Stimulated activated CD4-positive, alpha-beta T cell treated with anti-CD3 and anti-CD28 coated beads, Interleukin-15, amount 100 ng/mL, for 48 hours (primary cell): ENCODE measurements around the gene DALRD3.
A peak's percentile ranks its signal among the peaks of the same experiment; 100 is the strongest.

Source experiments
- DNase-seq, 2 donors: peaks; one replicate each; pipeline ENCODE4 v3.0.0-alpha.2; 2020; ENCODE audit warnings: low read depth in 2 of 2

The DALRD3 gene

DNA sequence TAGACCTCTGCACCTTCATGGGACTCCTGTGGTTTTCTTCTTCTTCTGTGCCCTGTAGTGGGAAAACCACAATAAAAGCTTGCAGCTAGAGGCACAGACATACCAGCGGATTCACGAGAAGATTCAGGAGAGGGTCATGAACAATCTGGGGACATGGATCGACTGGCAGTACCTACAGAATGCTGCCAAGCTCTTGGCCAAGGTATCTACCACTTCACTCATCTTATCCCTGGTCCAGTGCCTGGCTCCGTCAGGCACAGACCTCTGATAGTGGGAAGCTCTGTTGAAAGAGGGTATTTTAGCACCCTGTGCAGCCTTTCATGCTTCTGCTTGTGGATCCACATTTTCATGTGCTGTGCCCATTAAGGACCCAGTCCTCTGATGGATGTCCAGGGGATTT lies 38.1 kb downstream of the DALRD3 start:
- DNase-seq = no peak

- no peak for DNase-seq
These were observed 38.9 kb downstream of the DALRD3 start for GRCh38 chr3:48979451-48979850.

DNA sequence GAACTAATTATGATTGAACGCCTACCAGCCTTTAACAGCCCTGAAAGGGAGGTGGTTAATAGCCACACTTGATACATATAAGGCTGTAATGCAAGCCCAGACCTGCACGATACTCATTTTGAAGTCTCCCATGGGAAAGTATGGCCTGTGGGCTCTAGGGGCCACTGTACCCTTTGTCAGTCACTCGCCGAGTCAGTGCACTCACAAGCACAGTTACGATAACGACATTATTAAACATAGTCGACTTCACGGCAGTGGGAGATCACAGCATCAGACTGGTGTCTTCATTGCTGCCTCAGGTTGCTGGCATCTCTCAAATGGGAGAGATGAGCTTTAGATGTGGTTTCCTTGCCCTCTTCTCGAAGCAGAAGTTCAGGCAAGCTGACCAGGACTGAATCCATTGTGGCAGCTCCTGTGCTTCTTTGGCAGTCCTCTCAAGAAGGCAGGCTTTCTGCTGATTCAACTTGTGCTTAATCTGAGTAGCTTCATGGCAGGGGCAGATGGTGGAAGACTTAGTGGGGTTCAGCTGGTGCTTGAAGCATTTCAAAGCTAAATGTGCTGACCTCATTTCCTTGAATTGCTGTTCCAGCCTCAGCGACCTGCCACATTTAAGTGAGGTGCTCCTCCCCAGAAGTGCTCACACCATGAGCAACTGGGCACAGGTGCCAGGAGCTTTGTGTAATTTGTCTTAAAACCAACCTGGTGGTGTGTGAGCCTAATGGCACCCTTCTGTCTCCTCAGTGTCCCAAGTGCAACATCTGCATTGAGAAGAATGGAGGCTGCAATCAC lies 44.1 kb downstream of the DALRD3 start:
- DNase-seq = no peak

GRCh38 chr3:48970586-48970985 lies 47.8 kb downstream of the DALRD3 start:
- no peak for DNase-seq

- peak in 1 of 2 donors; percentile 27 for DNase-seq
These were observed 51.5 kb downstream of the DALRD3 start for GRCh38 chr3:48966876-48967361.

- DNase-seq = no peak
These were observed 52.0 kb downstream of the DALRD3 start for GRCh38 chr3:48966367-48966766.
